Esophagus squamous epithelium (tissue), 4 donors: ENCODE data around the gene OPCML.

Source experiments
- CTCF ChIP-seq, 6 experiments: fragments of 450-650 bp in 4 of 6; fragments of 200-600 bp in 2 of 6; sonication (generic) in 2 of 6; IDR thresholded peaks; one replicate each; pipeline ENCODE4 v1.5.1; 2016 to 2019; ENCODE audit warnings: antibody characterized with exemption in 6 of 6, mild to moderate bottlenecking in 4 of 6, moderate library complexity in 4 of 6
- POLR2A ChIP-seq, 4 donors: fragments of 450-650 bp; IDR thresholded peaks; one replicate each; pipeline ENCODE4 v1.6.1; 2017; ENCODE audit warnings: antibody characterized with exemption in 4 of 4, mild to moderate bottlenecking in 4 of 4, moderate library complexity in 3 of 4

- no peak for TF ChIP-seq CTCF (IDR thresholded peaks at IDR 0.05)
- no peak for TF ChIP-seq POLR2A (IDR thresholded peaks at IDR 0.05)
These were observed 551.6 kb downstream of the OPCML start for GRCh38 chr11:132980670-132981069.
